ENCODE results near the gene CHD2. TPM values are rescaled to one million over a fixed set of nuclear protein-coding genes. Genes with fewer than 3 reads are reported as not detected.
A peak's percentile ranks its signal among the peaks of the same experiment; 100 is the strongest.

The CHD2 gene
- total and polyA plus RNA-seq, 10 of the 15 experiments (the other 5 are each of a cell fraction or from before 2014, with no cell fraction given) = 38.1 to 94.7 (median 63.3) TPM

GRCh38 chr15:92882697-92883162 lies 17.4 kb upstream of the CHD2 start (continued):
- TF ChIP-seq SKIL (IDR thresholded peaks at IDR 0.05; ENCODE audit: low read depth, poor library complexity, severe bottlenecking) = no peak
- peak; percentile 92; the same call in 2 of the 3 replicates for TF ChIP-seq POU2F2 (IDR thresholded peaks at IDR 0.05; ENCODE audit: borderline replicate concordance, low read depth, low read length)
- TF ChIP-seq PKNOX1 (IDR thresholded peaks at IDR 0.05) = no peak
- TF ChIP-seq ZBTB33 (IDR thresholded peaks at IDR 0.05) = no peak
- no peak for TF ChIP-seq ZBTB11 (CRISPR knock-in tag; IDR thresholded peaks at IDR 0.05)
- TF ChIP-seq RB1 (IDR thresholded peaks at IDR 0.05; ENCODE audit: borderline replicate concordance) = no peak; the same call in 1 of the 2 replicates
- no peak for TF ChIP-seq MEF2B (IDR thresholded peaks at IDR 0.05; ENCODE audit: partially characterized antibody, poor library complexity, severe bottlenecking)
- TF ChIP-seq KDM1A (IDR thresholded peaks at IDR 0.05; ENCODE audit: borderline replicate concordance) = no peak
- peak; percentile 97 for TF ChIP-seq YY1 (IDR thresholded peaks at IDR 0.05; ENCODE audit: low read depth, low read length)
- TF ChIP-seq SREBF2 (IDR thresholded peaks at IDR 0.05; ENCODE audit: low read length) = no peak
- peak; percentile 60 for TF ChIP-seq CHD2 (IDR thresholded peaks at IDR 0.05; ENCODE audit: borderline replicate concordance, low read depth, low read length)
- TF ChIP-seq SIN3A (IDR thresholded peaks at IDR 0.05; ENCODE audit: low read depth, low read length) = no peak
- TF ChIP-seq HDAC2 (IDR thresholded peaks at IDR 0.05) = no peak
- TF ChIP-seq SUPT20H (IDR thresholded peaks at IDR 0.05; ENCODE audit: borderline replicate concordance, control insufficient read depth, low read depth, low read length) = no peak
- TF ChIP-seq PAX8 (IDR thresholded peaks at IDR 0.05) = no peak
- TF ChIP-seq BHLHE40 (IDR thresholded peaks at IDR 0.05; ENCODE audit: borderline replicate concordance in 1 of 2, low read depth in 2 of 2, low read length in 1 of 2) = peak; percentile 3 to 68; a peak in 1 of 4 replicates
- no peak for TF ChIP-seq TARDBP (IDR thresholded peaks at IDR 0.05; ENCODE audit: borderline replicate concordance)
- TF ChIP-seq RAD51 (IDR thresholded peaks at IDR 0.05) = no peak
- TF ChIP-seq STAT1 (conservative IDR thresholded peaks at IDR 0.05) = no peak
- peak; percentile 87; the same call in 1 of the 2 replicates for TF ChIP-seq POLR2AphosphoS5 (IDR thresholded peaks at IDR 0.05; ENCODE audit: low read length)
- 0 out of 2 replicates have a peak, but pooled peaks have one; percentile 30 for TF ChIP-seq E2F4 (IDR thresholded peaks at IDR 0.05; ENCODE audit: low read depth, low read length)
- TF ChIP-seq ZNF274 (IDR thresholded peaks at IDR 0.05; ENCODE audit: insufficient read depth, insufficient read length) = no peak

Data from GM12878 (cell line).